ENCODE measurements around the gene KDM2B.
"Not testable (repeated sequence)": the region's sequence is repeated elsewhere in the genome, so short reads cannot be mapped to it uniquely, and the experiment has no call there.

DNA sequence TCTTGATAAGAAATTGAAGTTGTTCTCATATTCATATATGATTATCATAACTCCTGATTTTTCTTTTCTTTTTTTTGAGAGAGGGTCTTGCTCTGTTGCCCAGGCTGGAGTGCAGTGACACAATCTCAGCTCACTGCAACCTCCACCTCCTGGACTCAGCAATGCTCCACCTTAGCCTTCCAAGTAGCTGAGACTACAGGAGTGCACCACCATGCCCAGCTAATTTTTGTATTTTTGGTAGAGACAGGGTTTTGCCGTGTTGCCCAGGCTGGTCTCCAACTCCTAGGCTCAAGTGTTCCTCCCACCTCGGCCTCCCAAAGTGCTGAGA, 2.5 kb upstream of the KDM2B start:
- not testable (repeated sequence) for TF ChIP-seq EZH2 (IDR thresholded peaks at IDR 0.05; ENCODE audit: borderline replicate concordance, low read length)
- TF ChIP-seq, protein P1, sequence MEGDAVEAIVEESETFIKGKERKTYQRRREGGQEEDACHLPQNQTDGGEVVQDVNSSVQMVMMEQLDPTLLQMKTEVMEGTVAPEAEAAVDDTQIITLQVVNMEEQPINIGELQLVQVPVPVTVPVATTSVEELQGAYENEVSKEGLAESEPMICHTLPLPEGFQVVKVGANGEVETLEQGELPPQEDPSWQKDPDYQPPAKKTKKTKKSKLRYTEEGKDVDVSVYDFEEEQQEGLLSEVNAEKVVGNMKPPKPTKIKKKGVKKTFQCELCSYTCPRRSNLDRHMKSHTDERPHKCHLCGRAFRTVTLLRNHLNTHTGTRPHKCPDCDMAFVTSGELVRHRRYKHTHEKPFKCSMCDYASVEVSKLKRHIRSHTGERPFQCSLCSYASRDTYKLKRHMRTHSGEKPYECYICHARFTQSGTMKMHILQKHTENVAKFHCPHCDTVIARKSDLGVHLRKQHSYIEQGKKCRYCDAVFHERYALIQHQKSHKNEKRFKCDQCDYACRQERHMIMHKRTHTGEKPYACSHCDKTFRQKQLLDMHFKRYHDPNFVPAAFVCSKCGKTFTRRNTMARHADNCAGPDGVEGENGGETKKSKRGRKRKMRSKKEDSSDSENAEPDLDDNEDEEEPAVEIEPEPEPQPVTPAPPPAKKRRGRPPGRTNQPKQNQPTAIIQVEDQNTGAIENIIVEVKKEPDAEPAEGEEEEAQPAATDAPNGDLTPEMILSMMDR (conservative IDR thresholded peaks at IDR 0.05 in 1 of 2, IDR thresholded peaks at IDR 0.05 in 1 of 2; ENCODE audit: extremely low read depth in 1 of 2, insufficient read depth in 1 of 2, low read depth in 1 of 2, low read length in 2 of 2), result not testable (repeated sequence)
